Mucosa of rectum (tissue), 2 donors: Measurements from ENCODE around the gene TMED8.

Experiments used
- H3K27ac ChIP-seq, 2 donors: one replicate each; pipeline ENCODE4 v1.7.0; 2013; ENCODE audit warnings: inconsistent platforms in 2 of 2, low read depth in 2 of 2, low read length in 2 of 2
- H3K27me3 ChIP-seq, 2 donors: one replicate each; pipeline ENCODE4 v1.7.0; 2013; ENCODE audit warnings: low read length in 2 of 2; ENCODE audit not compliant: control insufficient read depth in 2 of 2, insufficient read depth in 2 of 2
- H3K36me3 ChIP-seq, 2 donors: one replicate each; pipeline ENCODE4 v1.7.0; 2013; ENCODE audit warnings: low read length in 2 of 2; ENCODE audit not compliant: control insufficient read depth in 2 of 2, insufficient read depth in 2 of 2
- H3K4me1 ChIP-seq, 2 donors: one replicate each; pipeline ENCODE4 v1.7.0; 2013; ENCODE audit warnings: low read length in 2 of 2, mild to moderate bottlenecking in 1 of 2; ENCODE audit not compliant: control insufficient read depth in 2 of 2, insufficient read depth in 2 of 2
- H3K4me3 ChIP-seq, 2 donors: one replicate each; pipeline ENCODE4 v1.7.0; 2013; ENCODE audit warnings: low read length in 2 of 2
- H3K9ac ChIP-seq, 2 donors: one replicate each; pipeline ENCODE4 v1.7.0; 2013; ENCODE audit warnings: low read length in 2 of 2, low read depth in 1 of 2, mild to moderate bottlenecking in 1 of 2
- H3K9me3 ChIP-seq, 2 donors: one replicate each; pipeline ENCODE4 v1.7.0; 2013; ENCODE audit warnings: low read length in 2 of 2; ENCODE audit not compliant: control insufficient read depth in 2 of 2
- donor health status: healthy.
- donor health status: Normal muscosa, but diverticular disease.

The TMED8 gene

DNA sequence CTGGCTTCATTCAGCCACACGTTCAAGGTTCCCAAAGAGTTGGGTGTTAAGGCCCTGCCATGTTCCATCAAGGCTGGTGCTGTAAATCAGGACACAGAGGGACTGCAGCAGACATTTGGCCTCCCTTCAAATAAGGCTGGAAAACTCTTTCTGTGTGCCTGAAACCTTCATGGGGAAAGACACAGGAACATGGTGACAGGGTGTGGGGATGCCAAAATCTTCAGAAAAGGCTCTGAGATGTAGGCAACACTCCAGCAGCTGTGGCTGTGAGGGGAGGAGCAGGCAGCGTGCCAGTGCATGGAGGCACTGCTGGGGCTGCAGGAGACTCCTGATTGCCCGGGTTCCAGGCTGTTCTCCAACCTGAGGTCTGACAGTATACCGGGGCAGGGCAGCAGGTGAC, 71.2 kb downstream of the TMED8 start:
- H3K9me3 ChIP-seq, result no peaks in the 10 kb centered on the region
- H3K9ac ChIP-seq, result no peak overlapping the region
- H3K36me3 ChIP-seq, result peaks cover 3 to 4% of the 10 kb centered on the region in 2 donors
- no peak overlapping the region for H3K4me3 ChIP-seq
- H3K27me3 ChIP-seq, result no peaks in the 10 kb centered on the region
- peaks cover 7 to 12% of the 10 kb centered on the region in 2 donors for H3K4me1 ChIP-seq
- H3K27ac ChIP-seq, result no peak overlapping the region

DNA sequence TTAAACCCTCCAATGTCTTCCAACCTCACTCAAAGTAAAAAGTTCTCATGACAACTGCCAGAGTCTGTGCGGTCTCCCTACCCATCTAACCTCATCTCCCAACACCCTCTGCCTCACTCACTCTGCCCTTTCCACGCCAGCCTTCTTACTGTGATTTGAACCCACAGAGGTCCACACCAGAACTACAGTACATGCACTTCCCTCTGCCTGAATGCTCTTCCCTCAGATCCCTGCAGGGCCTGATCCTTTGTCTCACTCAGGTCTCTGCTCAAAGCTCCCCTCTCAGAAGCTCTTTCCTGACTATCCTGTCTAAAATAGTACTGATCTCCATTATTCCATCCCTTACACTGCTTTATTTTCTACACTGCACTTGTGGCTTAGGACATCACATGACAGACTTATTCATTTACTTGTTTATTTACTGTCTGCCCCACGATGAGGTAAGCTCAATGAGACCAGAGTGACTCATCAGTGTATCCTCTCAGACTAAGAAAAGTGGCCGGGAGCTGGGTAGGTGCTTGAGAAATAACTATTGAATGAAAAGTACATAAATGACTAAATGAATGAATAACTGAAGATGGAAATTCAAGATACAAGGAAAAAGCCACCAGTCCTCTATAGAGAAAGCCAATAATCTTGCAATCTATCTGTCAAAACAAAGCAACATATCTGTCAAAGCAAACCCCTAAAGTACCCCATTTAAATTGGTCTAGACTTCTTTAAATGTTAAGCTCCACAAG, 73.3 kb downstream of the TMED8 start:
- Histone ChIP-seq H3K9me3 (no peaks in the 10 kb centered on the region), H3K4me3 (no peak overlapping the region), H3K27ac (no peak overlapping the region), H3K4me1 (peaks cover 10 to 27% of the 10 kb centered on the region in 2 donors), H3K36me3 (peaks cover 4% of the 10 kb centered on the region in 2 donors), H3K27me3 (no peaks in the 10 kb centered on the region), H3K9ac (no peak overlapping the region)

DNA sequence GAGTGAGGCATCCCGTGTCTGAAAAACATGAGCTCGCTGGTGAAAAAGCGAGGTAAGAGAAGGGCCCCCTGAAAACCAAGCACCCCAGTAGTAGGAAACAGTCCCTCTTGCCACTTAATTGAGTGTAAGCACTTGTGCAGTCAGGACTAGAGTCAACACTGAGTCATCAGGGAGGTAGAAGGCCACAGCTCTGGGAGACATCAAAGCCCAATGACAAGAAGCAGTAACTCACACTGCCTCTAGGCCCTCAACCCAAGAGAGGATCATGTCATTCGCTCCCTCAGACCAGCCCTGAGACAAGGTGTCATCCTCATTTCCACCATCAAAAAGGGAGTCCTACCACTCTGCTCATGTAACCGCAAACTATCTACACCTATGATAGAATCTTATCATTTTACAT, 74.0 kb downstream of the TMED8 start:
- H3K4me1 ChIP-seq, result peaks cover 10 to 27% of the 10 kb centered on the region in 2 donors
- no peaks in the 10 kb centered on the region for H3K9me3 ChIP-seq
- no peaks in the 10 kb centered on the region for H3K27me3 ChIP-seq
- H3K27ac ChIP-seq, result no peak overlapping the region
- H3K4me3 ChIP-seq, result no peak overlapping the region
- peaks cover 4 to 10% of the 10 kb centered on the region in 2 donors for H3K36me3 ChIP-seq
- H3K9ac ChIP-seq, result no peak overlapping the region

DNA sequence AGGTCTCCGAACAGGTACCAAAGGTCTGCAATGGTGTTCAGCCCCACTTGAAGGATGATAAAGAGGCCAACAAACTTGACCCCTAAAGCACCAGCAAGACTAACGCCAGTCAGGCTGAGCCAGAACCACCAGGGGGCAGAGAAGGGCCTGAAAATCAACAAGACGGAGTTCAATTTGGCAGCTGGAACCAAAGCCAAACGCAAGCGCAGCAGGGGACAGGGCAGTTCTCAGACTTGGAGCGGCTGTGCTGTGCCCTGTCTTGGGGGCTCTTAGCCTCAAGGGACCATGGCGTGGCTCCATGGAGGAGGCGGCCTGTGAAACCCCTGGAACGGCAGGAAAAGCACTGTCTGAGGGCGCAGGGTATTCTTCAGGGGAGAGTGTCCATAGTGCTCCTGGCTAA, 75.8 kb downstream of the TMED8 start:
- Histone ChIP-seq H3K4me1 (peaks cover 10 to 27% of the 10 kb centered on the region in 2 donors), H3K9ac (no peak overlapping the region), H3K4me3 (no peak overlapping the region), H3K9me3 (no peaks in the 10 kb centered on the region), H3K27ac (no peak overlapping the region), H3K36me3 (peaks cover 7 to 16% of the 10 kb centered on the region in 2 donors), H3K27me3 (no peaks in the 10 kb centered on the region)

DNA sequence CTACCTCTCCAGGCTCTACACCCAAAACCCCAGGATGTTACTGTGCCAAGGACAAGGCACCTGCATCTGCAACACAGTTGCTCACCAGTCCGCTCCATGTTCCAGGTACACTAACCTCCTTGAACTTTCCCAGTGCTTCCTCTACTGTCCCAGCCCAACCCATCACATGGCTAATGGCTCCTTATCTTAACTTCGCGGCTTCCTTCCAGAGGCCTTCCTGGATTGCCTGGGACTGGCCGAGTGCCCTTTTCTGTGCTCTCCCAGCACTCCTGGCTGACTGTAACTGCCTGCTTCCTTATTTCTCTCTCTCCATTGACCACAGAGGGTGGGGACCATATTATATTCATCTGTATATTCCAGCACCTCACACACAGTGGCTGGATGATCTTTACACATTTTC, 77.1 kb downstream of the TMED8 start:
- H3K9ac ChIP-seq, result no peak overlapping the region
- H3K4me3 ChIP-seq, result no peak overlapping the region
- no peaks in the 10 kb centered on the region for H3K27me3 ChIP-seq
- no peaks in the 10 kb centered on the region for H3K9me3 ChIP-seq
- peak overlapping the region; percentile 74 to 84 for H3K27ac ChIP-seq
- H3K36me3 ChIP-seq, result peaks cover 9 to 16% of the 10 kb centered on the region in 2 donors
- H3K4me1 ChIP-seq, result peaks cover 10 to 27% of the 10 kb centered on the region in 2 donors

DNA sequence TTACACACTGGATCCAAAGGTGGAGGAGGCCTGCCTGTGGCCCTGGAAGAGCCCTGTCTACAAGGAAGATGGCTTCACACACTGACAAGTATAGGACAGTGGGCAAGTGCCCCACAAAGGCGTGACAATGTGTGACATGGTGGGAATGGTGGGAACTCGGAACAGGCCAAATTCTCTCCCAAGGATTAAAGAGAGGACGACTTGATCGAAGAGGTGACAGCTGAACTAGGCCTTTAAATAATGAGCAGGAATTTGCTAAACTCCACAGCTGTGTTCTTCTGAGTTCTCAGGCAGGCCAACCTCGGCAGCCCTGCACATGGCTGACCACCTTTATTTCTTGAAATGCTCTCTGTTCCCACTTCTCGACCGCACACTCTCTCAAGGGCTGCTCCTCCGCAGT, 80.0 kb downstream of the TMED8 start:
- no peak overlapping the region for H3K4me3 ChIP-seq
- H3K27ac ChIP-seq, result no peak overlapping the region
- H3K9ac ChIP-seq, result no peak overlapping the region
- peaks cover 9 to 16% of the 10 kb centered on the region in 2 donors for H3K36me3 ChIP-seq
- no peaks in the 10 kb centered on the region for H3K27me3 ChIP-seq
- peaks cover 10 to 21% of the 10 kb centered on the region in 2 donors for H3K4me1 ChIP-seq
- no peaks in the 10 kb centered on the region for H3K9me3 ChIP-seq

DNA sequence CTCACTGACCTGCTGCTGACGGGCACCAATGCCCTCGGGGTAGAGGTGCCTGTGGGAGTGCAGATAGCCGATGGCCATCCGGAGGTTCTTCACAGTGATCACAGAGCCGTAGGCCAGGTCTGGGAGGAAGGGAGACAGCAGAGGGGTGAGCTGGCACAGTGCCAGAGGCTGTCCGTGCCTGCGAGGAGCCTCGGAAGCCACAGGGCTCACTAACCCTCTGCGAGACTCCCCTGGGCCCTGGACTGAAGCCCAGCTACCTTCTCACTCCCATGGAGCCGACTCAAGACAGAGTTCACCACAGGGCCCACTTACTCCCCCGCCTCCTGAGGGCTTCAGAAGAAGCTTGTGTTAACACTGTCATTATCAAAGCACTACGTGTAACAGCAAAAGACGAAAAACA, 80.7 kb downstream of the TMED8 start:
- Histone ChIP-seq H3K4me3 (no peak overlapping the region), H3K27me3 (no peaks in the 10 kb centered on the region), H3K36me3 (peaks cover 9 to 16% of the 10 kb centered on the region in 2 donors), H3K9ac (no peak overlapping the region), H3K4me1 (peaks cover 6 to 16% of the 10 kb centered on the region in 2 donors), H3K9me3 (no peaks in the 10 kb centered on the region), H3K27ac (no peak overlapping the region)

DNA sequence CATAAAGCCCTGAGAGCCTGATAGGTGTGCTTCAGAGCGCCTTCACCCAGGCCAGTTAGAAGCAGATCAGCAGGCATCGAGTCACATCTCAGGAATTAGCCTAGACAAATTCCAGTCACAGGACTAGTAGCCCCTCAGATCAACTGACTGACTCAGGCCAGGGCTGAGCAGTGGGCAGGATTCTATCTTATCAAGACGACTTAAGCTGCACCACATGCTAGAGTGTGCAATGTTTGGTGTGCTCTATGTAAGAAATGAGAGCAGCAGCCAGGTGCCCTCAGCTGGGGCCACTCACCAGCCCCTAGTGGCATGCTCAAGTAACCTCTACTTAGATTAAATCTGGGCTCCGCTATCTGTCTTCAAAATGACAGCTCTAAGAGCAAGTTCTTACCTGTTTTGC, 86.2 kb downstream of the TMED8 start:
- peaks cover 4 to 13% of the 10 kb centered on the region in 2 donors for H3K36me3 ChIP-seq
- no peak overlapping the region for H3K9ac ChIP-seq
- H3K27me3 ChIP-seq, result no peaks in the 10 kb centered on the region
- H3K9me3 ChIP-seq, result no peaks in the 10 kb centered on the region
- no peak overlapping the region for H3K27ac ChIP-seq
- no peaks in the 10 kb centered on the region for H3K4me1 ChIP-seq
- no peak overlapping the region for H3K4me3 ChIP-seq

DNA sequence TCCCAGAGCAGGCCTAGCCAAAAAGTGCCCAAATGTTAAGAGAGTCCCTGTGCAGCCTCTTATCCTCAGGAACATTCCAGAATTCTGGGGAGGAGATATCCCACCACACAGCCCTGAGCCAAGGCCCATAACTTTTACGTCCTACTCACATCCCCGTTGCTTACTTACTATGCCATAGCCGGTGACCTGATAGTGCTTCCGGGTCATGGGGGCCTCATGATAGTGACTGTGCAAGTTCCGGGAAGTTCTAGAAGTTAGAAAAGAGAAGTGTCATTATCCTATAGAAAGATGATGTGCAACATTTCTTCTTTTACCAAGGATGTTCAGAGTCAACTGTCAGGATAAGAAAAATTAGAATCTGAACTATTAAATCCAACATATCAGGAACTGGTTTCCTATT, 90.3 kb downstream of the TMED8 start:
- Histone ChIP-seq H3K36me3 (peaks cover 23 to 32% of the 10 kb centered on the region in 2 donors), H3K27me3 (no peaks in the 10 kb centered on the region), H3K9ac (no peak overlapping the region), H3K27ac (no peak overlapping the region), H3K4me1 (no peaks in the 10 kb centered on the region), H3K9me3 (no peaks in the 10 kb centered on the region), H3K4me3 (no peak overlapping the region)
